ENCODE data around the gene LCE6A.
A peak's percentile ranks its signal among the peaks of the same experiment; 100 is the strongest.

DNA sequence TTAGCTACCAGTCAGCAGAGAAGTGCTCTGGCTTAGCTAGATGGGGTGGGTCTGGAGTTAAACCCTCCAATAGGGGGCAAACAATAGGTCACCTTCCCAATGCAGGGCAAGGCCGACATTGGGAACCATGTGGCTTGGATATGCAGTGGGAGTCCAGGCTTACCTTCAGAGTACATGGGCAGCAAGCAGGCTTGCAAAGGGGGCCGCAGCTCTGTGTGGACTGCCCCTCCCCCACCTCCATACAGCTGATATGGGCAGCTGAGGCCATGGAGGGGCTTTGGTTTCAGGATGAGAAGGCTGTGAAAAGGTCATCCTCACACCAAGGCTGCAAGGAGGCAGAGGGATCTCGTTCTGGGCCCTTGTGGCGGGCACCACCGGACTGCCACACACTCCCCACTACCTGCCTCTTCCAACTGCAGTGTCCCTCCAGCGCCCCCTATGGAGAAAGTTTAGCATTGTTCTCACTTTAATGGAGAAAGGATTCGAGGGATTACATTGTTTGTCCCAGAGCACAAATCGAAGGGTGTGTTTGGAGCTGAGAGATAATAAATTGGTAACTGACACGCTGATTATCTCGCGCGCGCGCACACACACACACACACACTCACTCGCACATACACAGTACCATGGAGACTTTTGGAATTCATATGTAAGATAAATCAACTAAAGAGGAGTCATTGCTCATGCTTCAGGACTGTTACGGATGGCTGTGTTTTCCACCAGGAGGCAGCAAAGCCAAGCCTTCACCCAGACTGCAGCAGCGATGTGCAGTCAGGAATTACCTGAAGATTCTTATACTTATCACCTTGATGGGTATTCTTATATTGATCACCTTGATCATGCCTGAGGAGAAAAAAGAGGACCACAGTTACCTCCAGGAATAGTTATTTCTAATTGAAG is 28.4 kb downstream of the LCE6A start:
- TF ChIP-seq, protein P1, sequence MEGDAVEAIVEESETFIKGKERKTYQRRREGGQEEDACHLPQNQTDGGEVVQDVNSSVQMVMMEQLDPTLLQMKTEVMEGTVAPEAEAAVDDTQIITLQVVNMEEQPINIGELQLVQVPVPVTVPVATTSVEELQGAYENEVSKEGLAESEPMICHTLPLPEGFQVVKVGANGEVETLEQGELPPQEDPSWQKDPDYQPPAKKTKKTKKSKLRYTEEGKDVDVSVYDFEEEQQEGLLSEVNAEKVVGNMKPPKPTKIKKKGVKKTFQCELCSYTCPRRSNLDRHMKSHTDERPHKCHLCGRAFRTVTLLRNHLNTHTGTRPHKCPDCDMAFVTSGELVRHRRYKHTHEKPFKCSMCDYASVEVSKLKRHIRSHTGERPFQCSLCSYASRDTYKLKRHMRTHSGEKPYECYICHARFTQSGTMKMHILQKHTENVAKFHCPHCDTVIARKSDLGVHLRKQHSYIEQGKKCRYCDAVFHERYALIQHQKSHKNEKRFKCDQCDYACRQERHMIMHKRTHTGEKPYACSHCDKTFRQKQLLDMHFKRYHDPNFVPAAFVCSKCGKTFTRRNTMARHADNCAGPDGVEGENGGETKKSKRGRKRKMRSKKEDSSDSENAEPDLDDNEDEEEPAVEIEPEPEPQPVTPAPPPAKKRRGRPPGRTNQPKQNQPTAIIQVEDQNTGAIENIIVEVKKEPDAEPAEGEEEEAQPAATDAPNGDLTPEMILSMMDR (conservative IDR thresholded peaks at IDR 0.05 in 1 of 2, IDR thresholded peaks at IDR 0.05 in 1 of 2; ENCODE audit: low read depth in 1 of 2, low read length in 2 of 2), result peak in 1 of 2 donors; percentile 67
- no peak for TF ChIP-seq EZH2 (IDR thresholded peaks at IDR 0.05; ENCODE audit: low read length, missing control alignments)
